ENCODE results near the gene VWA3B. TPM values are rescaled to one million over a fixed set of nuclear protein-coding genes. Genes with fewer than 3 reads are reported as not detected.

The VWA3B gene
- total RNA-seq, 1 experiment from 2014 or later = not detected

DNA sequence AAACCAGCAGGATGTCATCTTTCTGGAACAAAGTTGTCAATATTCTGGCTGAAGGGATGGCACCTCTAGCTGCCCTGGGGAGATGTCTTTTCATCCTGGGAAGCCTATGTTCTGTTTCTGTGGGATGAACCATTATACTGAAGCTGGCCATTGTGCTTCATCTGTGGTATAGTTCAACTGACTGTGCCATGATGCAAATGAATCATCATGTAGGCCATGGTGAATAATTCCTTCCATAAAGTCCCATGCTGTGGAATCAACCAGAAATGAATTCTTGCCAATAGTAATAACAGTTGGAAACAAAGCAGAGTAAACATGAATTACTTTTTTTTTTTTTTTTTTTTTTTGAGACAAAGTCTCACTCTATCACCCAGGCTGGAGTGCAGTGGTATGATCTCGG is 195.1 kb downstream of the VWA3B start:
- Histone ChIP-seq H3K4ac (ENCODE audit: low read depth, low read length) (no peak overlapping the region), H4K5ac (ENCODE audit: insufficient read length, low read depth, low read length) (no peak overlapping the region), H3K9me3 (ENCODE audit: control insufficient read depth, low read depth, low read length) (no peaks in the 10 kb centered on the region), H2AK5ac (ENCODE audit: insufficient read length, low read length) (no peak overlapping the region), H3K79me1 (ENCODE audit: insufficient read depth, low read depth, low read length, poor library complexity, severe bottlenecking) (no peaks in the 10 kb centered on the region), H2BK15ac (ENCODE audit: low read depth, low read length) (no peak overlapping the region), H2BK20ac (ENCODE audit: low read depth, low read length, poor library complexity, severe bottlenecking) (no peak overlapping the region), H3K14ac (ENCODE audit: insufficient read depth, low read length) (no peak overlapping the region), H3K4me1 (ENCODE audit: insufficient read depth, low read length) (no peaks in the 10 kb centered on the region), H4K8ac (replicated peaks; ENCODE audit: insufficient read length, low read depth, low read length) (no peak overlapping the region), H3K9ac (ENCODE audit: extremely low read depth, insufficient read length, low read length) (no peak overlapping the region), H3K56ac (ENCODE audit: insufficient read length, low read depth, low read length) (no peak overlapping the region), H3K27me3 (ENCODE audit: insufficient read depth, low read length) (no peaks in the 10 kb centered on the region), H3K23ac (ENCODE audit: insufficient read length, low read depth, low read length) (no peak overlapping the region), H2BK12ac (ENCODE audit: insufficient read length, low read depth, low read length) (no peak overlapping the region), H4K20me1 (ENCODE audit: control insufficient read depth, insufficient read depth, insufficient read length) (no peaks in the 10 kb centered on the region), H3K79me2 (ENCODE audit: insufficient read depth, low read length) (no peaks in the 10 kb centered on the region), H2BK120ac (ENCODE audit: low read depth, low read length, poor library complexity, severe bottlenecking) (no peak overlapping the region), H2AFZ (ENCODE audit: low read length) (no peak overlapping the region), H3K23me2 (ENCODE audit: insufficient read length, low read depth, low read length, poor library complexity, severe bottlenecking) (no peaks in the 10 kb centered on the region), H4K91ac (ENCODE audit: insufficient read length, low read depth, low read length) (no peak overlapping the region), H3K4me2 (ENCODE audit: insufficient read depth, insufficient read length, low read length) (no peak overlapping the region), H3K27ac (ENCODE audit: insufficient read length, low read depth, low read length) (no peak overlapping the region), H3K18ac (ENCODE audit: insufficient read length, low read depth, low read length) (no peak overlapping the region), H2BK5ac (ENCODE audit: insufficient read length, low read length) (no peak overlapping the region), H3T11ph (ENCODE audit: low read length) (no peak overlapping the region)
- Mint-ChIP-seq H3K4me1 (peaks cover 20 to 22% of the 10 kb centered on the region in 2 experiments), H3K4me3 (no peak overlapping the region), H3K27ac (no peak overlapping the region), H3K9me3 (peaks cover 3 to 6% of the 10 kb centered on the region in 2 experiments; a peak in 4 of 5 replicates), H3K36me3 (ENCODE audit: insufficient read depth in 1 of 3, low read depth in 3 of 3) (0 out of 7 replicates have a peak, but pooled peaks cover 0 to 4% (median 0%) of the 10 kb centered on the region in 3 experiments), H3K27me3 (ENCODE audit: low read depth) (peaks cover 7% of the 10 kb centered on the region; the same call in 1 of the 2 replicates)
- DNase-seq = no peak
- TF ChIP-seq, protein P1, sequence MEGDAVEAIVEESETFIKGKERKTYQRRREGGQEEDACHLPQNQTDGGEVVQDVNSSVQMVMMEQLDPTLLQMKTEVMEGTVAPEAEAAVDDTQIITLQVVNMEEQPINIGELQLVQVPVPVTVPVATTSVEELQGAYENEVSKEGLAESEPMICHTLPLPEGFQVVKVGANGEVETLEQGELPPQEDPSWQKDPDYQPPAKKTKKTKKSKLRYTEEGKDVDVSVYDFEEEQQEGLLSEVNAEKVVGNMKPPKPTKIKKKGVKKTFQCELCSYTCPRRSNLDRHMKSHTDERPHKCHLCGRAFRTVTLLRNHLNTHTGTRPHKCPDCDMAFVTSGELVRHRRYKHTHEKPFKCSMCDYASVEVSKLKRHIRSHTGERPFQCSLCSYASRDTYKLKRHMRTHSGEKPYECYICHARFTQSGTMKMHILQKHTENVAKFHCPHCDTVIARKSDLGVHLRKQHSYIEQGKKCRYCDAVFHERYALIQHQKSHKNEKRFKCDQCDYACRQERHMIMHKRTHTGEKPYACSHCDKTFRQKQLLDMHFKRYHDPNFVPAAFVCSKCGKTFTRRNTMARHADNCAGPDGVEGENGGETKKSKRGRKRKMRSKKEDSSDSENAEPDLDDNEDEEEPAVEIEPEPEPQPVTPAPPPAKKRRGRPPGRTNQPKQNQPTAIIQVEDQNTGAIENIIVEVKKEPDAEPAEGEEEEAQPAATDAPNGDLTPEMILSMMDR (conservative IDR thresholded peaks at IDR 0.05) = no peak
- no CpG with 5 or more reads among the region's 1 CpG for WGBS (ENCODE audit: extremely low coverage, insufficient read length, low lambda C conversion rate)
